ENCODE data around the gene FAF1. TPM values are rescaled to one million over a fixed set of nuclear protein-coding genes. Genes with fewer than 3 reads are reported as not detected.
"Not testable (repeated sequence)": the region's sequence is repeated elsewhere in the genome, so short reads cannot be mapped to it uniquely, and the experiment has no call there.

FAF1 gene
- total RNA-seq, 1 donor from 2014 or later: 52.0 TPM

- Mint-ChIP-seq H3K27ac (ENCODE audit: unreplicated experiment) (no peak overlapping the region), H3K4me1 (ENCODE audit: unreplicated experiment) (no peaks in the 10 kb centered on the region), H3K9me3 (ENCODE audit: unreplicated experiment) (peaks cover 4% of the 10 kb centered on the region), H3K27me3 (ENCODE audit: unreplicated experiment) (no peaks in the 10 kb centered on the region), H3K36me3 (ENCODE audit: unreplicated experiment) (peaks cover 3% of the 10 kb centered on the region), H3K4me3 (ENCODE audit: unreplicated experiment) (no peak overlapping the region)
- no peak for DNase-seq (ENCODE audit: extremely low spot score, unreplicated experiment)
- no peak for TF ChIP-seq CTCF (IDR thresholded peaks at IDR 0.05)
These were observed 239.5 kb downstream of the FAF1 start for GRCh38 chr1:50720457-50721053.

GRCh38 chr1:50719126-50719525, 240.9 kb downstream of the FAF1 start:
- Mint-ChIP-seq H3K4me3 (ENCODE audit: unreplicated experiment) (no peak overlapping the region), H3K9me3 (ENCODE audit: unreplicated experiment) (peaks cover 4% of the 10 kb centered on the region), H3K27me3 (ENCODE audit: unreplicated experiment) (no peaks in the 10 kb centered on the region), H3K27ac (ENCODE audit: unreplicated experiment) (no peak overlapping the region), H3K4me1 (ENCODE audit: unreplicated experiment) (no peaks in the 10 kb centered on the region), H3K36me3 (ENCODE audit: unreplicated experiment) (peaks cover 3% of the 10 kb centered on the region)
- no peak for DNase-seq (ENCODE audit: extremely low spot score, unreplicated experiment)
- TF ChIP-seq CTCF (IDR thresholded peaks at IDR 0.05): no peak

GRCh38 chr1:50717327-50717726, 242.7 kb downstream of the FAF1 start:
- H3K4me1 Mint-ChIP-seq (ENCODE audit: unreplicated experiment): no peaks in the 10 kb centered on the region
- DNase-seq (ENCODE audit: extremely low spot score, unreplicated experiment): no peak
- peaks cover 4% of the 10 kb centered on the region for H3K9me3 Mint-ChIP-seq (ENCODE audit: unreplicated experiment)
- no peaks in the 10 kb centered on the region for H3K27me3 Mint-ChIP-seq (ENCODE audit: unreplicated experiment)
- peaks cover 3% of the 10 kb centered on the region for H3K36me3 Mint-ChIP-seq (ENCODE audit: unreplicated experiment)
- no peak for TF ChIP-seq CTCF (IDR thresholded peaks at IDR 0.05)
- no peak overlapping the region for H3K27ac Mint-ChIP-seq (ENCODE audit: unreplicated experiment)
- no peak overlapping the region for H3K4me3 Mint-ChIP-seq (ENCODE audit: unreplicated experiment)

- not testable (repeated sequence) for H3K4me1 Mint-ChIP-seq (ENCODE audit: unreplicated experiment); H3K36me3 Mint-ChIP-seq (ENCODE audit: unreplicated experiment)
These were observed 243.6 kb downstream of the FAF1 start for GRCh38 chr1:50716455-50716854.

GRCh38 chr1:50710099-50710498, 250.0 kb downstream of the FAF1 start:
- DNase-seq (ENCODE audit: extremely low spot score, unreplicated experiment): no peak
- Mint-ChIP-seq H3K36me3 (ENCODE audit: unreplicated experiment) (no peaks in the 10 kb centered on the region), H3K27me3 (ENCODE audit: unreplicated experiment) (no peaks in the 10 kb centered on the region), H3K27ac (ENCODE audit: unreplicated experiment) (no peak overlapping the region), H3K4me3 (ENCODE audit: unreplicated experiment) (no peak overlapping the region), H3K9me3 (ENCODE audit: unreplicated experiment) (no peaks in the 10 kb centered on the region), H3K4me1 (ENCODE audit: unreplicated experiment) (peaks cover 8% of the 10 kb centered on the region)
- TF ChIP-seq CTCF (IDR thresholded peaks at IDR 0.05): no peak

More at GRCh38 chr1:50716455-50716854, 243.6 kb downstream of the FAF1 start:
- not testable (repeated sequence) for H3K9me3 Mint-ChIP-seq (ENCODE audit: unreplicated experiment); DNase-seq (ENCODE audit: extremely low spot score, unreplicated experiment); H3K27me3 Mint-ChIP-seq (ENCODE audit: unreplicated experiment); H3K4me3 Mint-ChIP-seq (ENCODE audit: unreplicated experiment); H3K27ac Mint-ChIP-seq (ENCODE audit: unreplicated experiment)

GRCh38 chr1:50707824-50708223, 252.2 kb downstream of the FAF1 start:
- Mint-ChIP-seq H3K9me3 (ENCODE audit: unreplicated experiment) (no peaks in the 10 kb centered on the region), H3K36me3 (ENCODE audit: unreplicated experiment) (no peaks in the 10 kb centered on the region), H3K27me3 (ENCODE audit: unreplicated experiment) (no peaks in the 10 kb centered on the region), H3K4me3 (ENCODE audit: unreplicated experiment) (no peak overlapping the region), H3K4me1 (ENCODE audit: unreplicated experiment) (peaks cover 8% of the 10 kb centered on the region), H3K27ac (ENCODE audit: unreplicated experiment) (no peak overlapping the region)
- no peak for DNase-seq (ENCODE audit: extremely low spot score, unreplicated experiment)
- TF ChIP-seq CTCF (IDR thresholded peaks at IDR 0.05): no peak
